NOMO-1 treated with dmso at 0.1 percent for 144 hours (cell line): ENCODE measurements around the gene TREX2.
"Not testable (repeated sequence)": the region's sequence is repeated elsewhere in the genome, so short reads cannot be mapped to it uniquely, and the experiment has no call there.

Source experiments
- DNase-seq: peaks from one replicate; lab custom pipeline; 2025; ENCODE audit not compliant: unreplicated experiment; lab: John Stamatoyannopoulos, UW

The TREX2 gene

DNA sequence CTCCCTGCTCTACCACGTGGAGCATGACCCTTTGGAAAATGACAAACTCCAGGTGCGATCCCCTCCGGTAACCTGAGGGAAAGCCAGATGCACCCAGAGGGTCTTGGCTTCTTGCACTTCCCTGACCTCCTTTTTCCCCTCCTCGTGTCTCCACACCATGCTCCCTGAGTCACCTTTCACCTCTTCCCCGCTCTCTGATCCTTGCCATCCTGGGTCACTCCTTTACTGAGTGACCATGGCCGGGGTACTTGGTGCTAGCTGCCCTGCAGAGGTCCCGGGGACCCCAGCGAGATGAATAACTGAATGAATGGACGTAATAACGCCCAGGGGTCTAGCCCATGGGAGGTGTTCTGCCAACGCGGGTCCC, 35.0 kb downstream of the TREX2 start:
- no peak for DNase-seq

- DNase-seq, result no peak
Observed at GRCh38 chrX:153410373-153410772, 35.5 kb downstream of the TREX2 start.

DNA sequence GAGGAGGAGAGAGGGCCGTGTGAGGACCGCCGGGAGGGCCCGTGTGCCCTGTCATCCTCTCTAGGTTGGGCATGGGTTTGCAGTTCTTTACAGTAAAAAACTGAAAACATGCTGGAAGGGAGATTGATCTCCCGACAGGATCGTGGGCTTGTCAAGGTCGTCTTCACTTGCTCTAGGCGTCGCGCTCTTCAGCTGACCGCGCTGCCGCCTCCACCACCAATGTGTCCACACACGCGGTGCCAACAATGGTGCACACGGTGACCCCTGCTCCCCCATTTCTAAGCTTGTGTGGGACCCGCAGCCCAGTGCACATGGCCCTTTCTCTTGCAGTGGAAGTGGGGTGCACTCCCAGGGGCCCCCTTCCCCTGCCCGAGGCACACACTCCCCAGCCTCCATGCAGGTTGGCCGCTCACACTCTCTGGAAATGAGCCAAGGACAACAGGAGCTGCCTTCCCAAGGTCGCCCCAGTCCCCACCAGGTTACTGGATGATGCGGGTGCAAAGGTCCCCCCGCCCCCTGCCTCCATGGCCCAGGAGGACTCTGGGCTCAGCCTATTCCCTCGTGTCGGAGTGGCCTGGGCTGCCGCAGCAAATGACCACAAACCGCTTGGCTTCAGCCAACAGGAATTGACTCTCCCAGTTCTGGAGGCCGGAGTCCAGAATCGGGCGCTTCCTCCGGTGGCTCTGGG, 36.3 kb downstream of the TREX2 start:
- DNase-seq, result no peak

- DNase-seq, result no peak
Observed at GRCh38 chrX:153408871-153409351, 36.9 kb downstream of the TREX2 start.

GRCh38 chrX:153408221-153408721, 37.6 kb downstream of the TREX2 start:
- no peak for DNase-seq

DNA sequence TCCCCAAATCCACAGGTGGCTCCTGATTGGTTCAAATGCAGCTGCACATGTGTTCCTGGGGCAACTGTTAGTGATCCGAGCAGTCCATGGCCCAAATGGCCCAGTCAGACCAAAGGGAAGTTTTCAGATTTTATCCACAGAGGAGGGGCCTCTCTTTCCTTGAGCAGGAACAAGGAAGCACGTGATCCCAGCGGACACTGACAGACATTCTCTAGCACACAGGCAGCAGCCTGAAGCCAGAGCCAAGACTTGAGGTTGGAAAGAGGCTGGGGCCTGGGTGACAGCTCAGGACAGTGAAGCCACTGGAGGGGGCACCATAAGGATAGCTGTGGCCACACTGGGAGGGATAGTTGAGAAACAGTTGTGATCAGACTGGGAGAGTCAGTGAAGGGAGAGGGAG, 38.1 kb downstream of the TREX2 start:
- DNase-seq, result no peak

- no peak for DNase-seq
Observed at GRCh38 chrX:153406903-153407302, 39.0 kb downstream of the TREX2 start.

DNA sequence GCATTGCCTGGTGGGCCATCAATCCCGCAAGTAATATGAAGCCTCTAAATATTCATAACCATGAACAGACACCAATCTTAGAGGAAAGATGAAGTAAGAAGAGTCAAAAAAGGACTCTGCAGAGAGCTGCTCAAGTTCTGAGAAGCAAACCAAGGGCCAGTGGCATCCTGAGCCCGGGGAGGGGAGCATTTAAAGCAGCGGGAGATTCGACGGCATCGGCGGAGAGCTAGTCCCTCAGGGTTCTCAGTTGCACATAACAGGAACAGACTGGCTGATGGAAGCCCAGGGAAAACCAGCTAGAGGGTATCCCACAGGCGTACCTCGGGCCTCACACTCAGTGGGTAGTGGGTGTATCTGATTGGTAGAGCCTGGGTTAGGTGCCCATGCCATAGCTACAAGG, 39.8 kb downstream of the TREX2 start:
- no peak for DNase-seq

- no peak for DNase-seq
Observed at GRCh38 chrX:153405426-153405825, 40.4 kb downstream of the TREX2 start.

- not testable (repeated sequence) for DNase-seq
Observed at GRCh38 chrX:153404333-153404732, 41.5 kb downstream of the TREX2 start.

- no peak for DNase-seq
Observed at GRCh38 chrX:153401133-153401764, 44.6 kb downstream of the TREX2 start, which contains the start of gene PNMA6E. Gene PNMA6E (minus strand): TSS chrX:153401350. CDS start chrX:153398849, 2,501 bp downstream.

- peak; percentile 22 for DNase-seq
Observed at GRCh38 chrX:153400146-153401132, 45.4 kb downstream of the TREX2 start.

- no peak for DNase-seq
Observed at GRCh38 chrX:153398275-153398960, 47.4 kb downstream of the TREX2 start.

DNA sequence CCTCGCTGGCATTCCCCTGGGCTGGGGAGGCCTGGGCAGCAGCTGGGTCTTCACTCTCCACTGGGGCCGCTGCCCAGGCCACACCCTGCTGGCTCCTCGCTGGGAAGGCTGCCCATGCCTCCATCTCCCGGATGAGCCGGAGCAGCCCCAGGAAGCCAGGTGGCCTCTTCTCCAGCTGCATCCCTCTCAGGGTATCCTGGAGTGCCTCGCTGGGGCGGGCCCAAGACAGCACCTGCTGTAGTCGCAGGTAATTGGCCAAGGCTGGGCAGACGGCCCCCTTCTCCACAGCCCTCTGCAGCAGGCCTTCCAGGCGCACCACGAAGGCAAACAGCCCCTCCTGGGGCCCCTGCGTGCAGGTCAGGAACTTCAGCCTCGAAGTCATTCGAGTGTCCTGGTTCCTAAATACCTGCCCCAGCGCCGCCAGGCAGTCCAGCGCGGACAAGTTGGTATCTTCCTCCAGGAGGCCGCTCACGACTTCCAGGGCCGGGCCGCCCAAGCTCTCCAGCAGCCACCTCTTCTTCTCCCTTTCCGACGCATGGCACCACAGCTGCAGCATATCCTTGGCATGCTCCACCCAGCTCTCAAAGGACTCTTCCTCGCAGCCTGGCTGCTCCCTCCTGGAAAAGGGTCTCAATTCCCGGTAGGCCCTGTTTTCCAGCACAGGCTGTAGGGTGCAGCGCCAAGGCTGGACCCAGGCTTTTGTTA, 48.4 kb downstream of the TREX2 start:
- DNase-seq, result no peak

- no peak for DNase-seq
Observed at GRCh38 chrX:153396320-153397195, 49.3 kb downstream of the TREX2 start.

DNA sequence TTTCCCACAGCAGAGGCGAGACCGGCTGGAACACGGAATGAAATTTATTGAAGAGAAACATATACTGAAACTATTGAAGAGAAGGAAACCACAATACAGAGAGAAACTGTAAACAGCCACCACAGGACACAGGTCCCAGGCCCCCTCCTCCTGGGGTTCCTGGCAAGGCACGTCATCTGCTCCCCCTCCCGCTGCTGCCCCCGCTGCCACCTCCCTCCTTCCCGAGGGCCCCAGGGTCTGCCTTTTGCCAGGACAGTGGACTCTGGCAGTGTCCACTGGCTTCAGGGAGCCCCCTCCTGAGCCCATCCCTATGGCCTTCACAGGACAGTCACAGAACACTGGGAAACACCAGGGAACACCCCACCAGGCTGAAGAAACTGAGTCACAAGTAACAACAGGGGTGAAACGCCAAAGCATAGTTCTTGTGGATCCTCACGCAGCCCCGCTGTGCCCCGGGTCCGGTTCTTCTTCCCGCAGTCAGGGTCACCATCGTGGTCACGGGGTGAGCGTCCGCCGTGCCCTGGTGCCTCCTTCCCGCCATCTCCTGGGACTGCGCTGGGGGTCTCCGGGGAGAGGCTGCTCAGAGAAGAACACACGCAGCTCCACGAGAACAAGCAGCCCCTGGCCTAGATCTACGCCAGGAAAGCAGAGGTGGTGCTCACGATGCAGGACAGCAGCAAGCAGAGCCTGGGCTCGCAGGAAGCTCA, 50.1 kb downstream of the TREX2 start:
- DNase-seq, result no peak

- DNase-seq, result no peak
Observed at GRCh38 chrX:153394612-153395011, 51.2 kb downstream of the TREX2 start.
